Neural cell (in vitro differentiated cells): ENCODE results near the gene VPS8.

Source experiments
- RAD21 ChIP-seq: fragments of 450-650 bp; conservative IDR thresholded peaks from 2 replicates; pipeline ENCODE4 v1.6.1; 2014; ENCODE audit warnings: antibody characterized with exemption, mild to moderate bottlenecking, moderate library complexity
- TF ChIP-seq, protein P1 (sequence below): fragments of 450-650 bp; IDR thresholded peaks from 2 replicates; pipeline ENCODE4 v1.5.1; 2014; ENCODE audit warnings: antibody characterized with exemption, mild to moderate bottlenecking, moderate library complexity; ENCODE audit not compliant: poor library complexity, severe bottlenecking

DNA sequence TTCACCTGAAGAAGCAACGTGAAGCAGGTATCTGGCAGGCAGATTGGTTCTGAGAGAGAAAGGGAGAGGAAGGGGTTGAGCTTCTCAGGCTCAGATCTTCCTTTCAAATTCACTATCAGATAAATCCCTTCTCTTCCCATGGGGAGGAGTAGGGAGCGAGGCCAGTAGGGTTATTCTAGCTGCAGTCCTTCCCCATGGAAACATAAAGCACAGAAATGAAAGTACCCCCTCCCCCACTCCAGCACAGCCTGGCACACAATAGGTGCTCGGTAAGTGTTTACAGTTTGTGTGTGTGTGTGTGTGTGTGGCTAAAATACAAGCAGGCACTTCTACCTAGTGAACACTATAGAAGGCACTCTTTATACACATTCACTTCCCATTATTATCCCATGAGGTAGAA is 20.8 kb upstream of the VPS8 start:
- no peak for TF ChIP-seq RAD21
- TF ChIP-seq, protein P1, sequence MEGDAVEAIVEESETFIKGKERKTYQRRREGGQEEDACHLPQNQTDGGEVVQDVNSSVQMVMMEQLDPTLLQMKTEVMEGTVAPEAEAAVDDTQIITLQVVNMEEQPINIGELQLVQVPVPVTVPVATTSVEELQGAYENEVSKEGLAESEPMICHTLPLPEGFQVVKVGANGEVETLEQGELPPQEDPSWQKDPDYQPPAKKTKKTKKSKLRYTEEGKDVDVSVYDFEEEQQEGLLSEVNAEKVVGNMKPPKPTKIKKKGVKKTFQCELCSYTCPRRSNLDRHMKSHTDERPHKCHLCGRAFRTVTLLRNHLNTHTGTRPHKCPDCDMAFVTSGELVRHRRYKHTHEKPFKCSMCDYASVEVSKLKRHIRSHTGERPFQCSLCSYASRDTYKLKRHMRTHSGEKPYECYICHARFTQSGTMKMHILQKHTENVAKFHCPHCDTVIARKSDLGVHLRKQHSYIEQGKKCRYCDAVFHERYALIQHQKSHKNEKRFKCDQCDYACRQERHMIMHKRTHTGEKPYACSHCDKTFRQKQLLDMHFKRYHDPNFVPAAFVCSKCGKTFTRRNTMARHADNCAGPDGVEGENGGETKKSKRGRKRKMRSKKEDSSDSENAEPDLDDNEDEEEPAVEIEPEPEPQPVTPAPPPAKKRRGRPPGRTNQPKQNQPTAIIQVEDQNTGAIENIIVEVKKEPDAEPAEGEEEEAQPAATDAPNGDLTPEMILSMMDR = no peak
